SW480 (cell line): ENCODE data around the gene TAF10.

ENCODE experiments used
- DNase-seq: peaks from one replicate; pipeline ENCODE4 v3.0.0-alpha.2; 2016; ENCODE audit warnings: low spot score

TAF10 gene

GRCh38 chr11:6612213-6613041, at the start of gene TAF10:
Gene TAF10 (minus strand): TSS chr11:6612216. CDS start chr11:6612189, 27 bp downstream.
- DNase-seq: peak; percentile 97

- no peak for DNase-seq
Measured at GRCh38 chr11:6660712-6661111, 48.7 kb upstream of the TAF10 start.

GRCh38 chr11:6658647-6659046, 46.6 kb upstream of the TAF10 start:
- no peak for DNase-seq

DNA sequence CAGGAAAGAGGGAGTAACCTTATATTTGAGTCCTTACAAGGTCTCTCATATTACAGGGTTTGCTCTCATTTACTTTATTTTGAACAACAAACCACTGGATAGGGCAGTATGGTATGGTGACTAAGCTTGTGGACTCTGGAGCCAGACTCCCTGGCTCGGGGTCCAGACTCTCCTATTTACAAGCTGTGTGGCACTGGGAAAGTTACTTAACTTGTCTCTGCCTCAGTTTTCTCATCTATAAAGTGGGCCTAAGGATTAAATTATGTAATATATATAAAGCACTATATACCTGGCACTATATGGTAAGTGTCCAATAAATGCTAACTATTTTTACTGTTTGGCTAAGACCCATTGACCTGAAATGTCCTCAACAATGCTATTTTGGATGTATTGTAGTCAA, 45.3 kb upstream of the TAF10 start:
- no peak for DNase-seq

DNA sequence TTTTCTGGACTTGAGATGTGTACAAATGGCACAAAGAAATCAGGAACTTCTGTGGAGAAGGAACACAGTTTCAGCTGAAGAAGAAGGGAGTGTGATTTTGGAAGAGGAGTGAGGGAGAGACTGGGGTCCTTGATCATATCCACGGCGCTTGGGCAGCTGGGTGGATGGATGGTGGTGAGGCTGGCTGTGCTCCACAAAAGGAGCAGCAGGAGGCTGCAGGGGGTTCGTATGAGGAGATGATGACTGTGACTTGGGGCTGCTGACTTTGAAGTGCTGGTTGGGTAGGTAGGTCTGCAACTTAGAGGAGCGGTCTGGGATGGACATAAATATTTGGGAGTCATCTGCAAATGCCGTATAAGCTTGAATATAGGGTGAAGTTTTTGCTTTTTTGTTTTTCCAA, 44.9 kb upstream of the TAF10 start:
- DNase-seq: no peak

GRCh38 chr11:6656584-6656915, 44.5 kb upstream of the TAF10 start:
- no peak for DNase-seq

GRCh38 chr11:6655790-6656583, 44.0 kb upstream of the TAF10 start, which contains the start of gene DCHS1:
Gene DCHS1 (minus strand): TSS chr11:6655809. CDS start chr11:6641613, 14,196 bp downstream.
- no peak for DNase-seq

- DNase-seq: no peak
Measured at GRCh38 chr11:6655020-6655789, 43.2 kb upstream of the TAF10 start.

GRCh38 chr11:6654281-6655019, 42.4 kb upstream of the TAF10 start:
- no peak for DNase-seq

DNA sequence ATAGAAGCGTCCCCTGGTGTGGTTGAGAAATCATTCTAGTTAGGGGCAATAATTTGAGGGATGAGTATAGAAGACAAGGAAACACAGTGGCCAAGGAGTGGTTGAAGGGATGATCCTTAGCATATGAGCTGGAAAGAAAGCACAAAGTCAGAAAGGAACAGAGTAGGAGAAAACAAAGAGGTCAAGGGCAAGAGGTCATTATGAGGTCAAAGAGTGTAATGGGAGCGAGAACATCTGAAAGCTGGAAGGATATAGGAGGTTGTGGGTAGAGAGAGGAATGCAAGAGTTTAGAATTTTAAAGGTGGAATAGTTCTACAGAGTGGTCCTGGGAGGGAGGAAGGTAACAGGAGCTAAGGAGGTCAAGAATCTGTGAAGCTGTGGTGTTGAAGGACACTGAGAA, 41.6 kb upstream of the TAF10 start:
- DNase-seq: no peak

- no peak for DNase-seq
Measured at GRCh38 chr11:6653097-6653496, 41.1 kb upstream of the TAF10 start.

DNA sequence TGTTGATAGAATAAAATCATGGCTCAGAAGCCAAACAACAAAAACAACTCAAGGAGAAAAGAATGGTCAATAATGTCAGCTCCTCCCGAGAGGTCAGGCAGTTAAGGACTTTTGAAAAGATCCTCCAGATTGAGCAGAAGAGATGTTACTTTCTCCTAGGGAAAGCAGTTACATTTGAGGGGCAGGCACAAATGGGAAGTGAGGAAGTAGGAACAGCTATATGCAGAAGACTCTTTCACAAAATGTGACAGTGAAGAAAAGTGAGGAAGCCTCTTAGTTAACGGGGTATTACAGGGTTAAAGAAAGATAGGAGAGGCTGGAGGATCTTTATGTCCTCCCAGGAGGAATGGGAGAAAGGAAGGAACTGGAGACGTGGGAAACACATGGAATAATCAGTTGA, 40.2 kb upstream of the TAF10 start:
- DNase-seq: no peak

DNA sequence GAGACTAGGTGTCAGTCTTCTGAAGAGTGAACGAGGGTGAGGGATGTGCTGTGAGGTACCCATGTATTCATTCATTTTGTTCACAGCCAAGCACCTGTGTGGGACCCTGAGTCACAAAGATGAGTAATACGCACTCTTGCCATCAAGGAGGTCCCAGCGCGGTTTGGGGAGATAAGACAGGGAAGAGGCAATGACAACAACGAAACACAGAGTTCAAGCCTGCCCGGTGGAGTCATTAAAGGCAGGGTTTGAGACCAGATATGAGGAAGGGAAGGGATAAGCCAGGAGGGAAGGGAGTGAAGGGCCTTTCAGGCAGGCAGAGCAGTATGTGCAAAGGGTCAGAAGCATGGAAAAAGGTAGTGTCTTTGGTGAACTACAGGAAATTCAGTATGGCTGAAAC, 39.0 kb upstream of the TAF10 start:
- DNase-seq: no peak

GRCh38 chr11:6650104-6650503, 38.1 kb upstream of the TAF10 start:
- DNase-seq: no peak

- no peak for DNase-seq
Measured at GRCh38 chr11:6648501-6648900, 36.5 kb upstream of the TAF10 start.

GRCh38 chr11:6647836-6648235, 35.8 kb upstream of the TAF10 start:
- no peak for DNase-seq

GRCh38 chr11:6646918-6647679, 35.1 kb upstream of the TAF10 start:
- DNase-seq: no peak

GRCh38 chr11:6646576-6646917, 34.5 kb upstream of the TAF10 start:
- DNase-seq: no peak

DNA sequence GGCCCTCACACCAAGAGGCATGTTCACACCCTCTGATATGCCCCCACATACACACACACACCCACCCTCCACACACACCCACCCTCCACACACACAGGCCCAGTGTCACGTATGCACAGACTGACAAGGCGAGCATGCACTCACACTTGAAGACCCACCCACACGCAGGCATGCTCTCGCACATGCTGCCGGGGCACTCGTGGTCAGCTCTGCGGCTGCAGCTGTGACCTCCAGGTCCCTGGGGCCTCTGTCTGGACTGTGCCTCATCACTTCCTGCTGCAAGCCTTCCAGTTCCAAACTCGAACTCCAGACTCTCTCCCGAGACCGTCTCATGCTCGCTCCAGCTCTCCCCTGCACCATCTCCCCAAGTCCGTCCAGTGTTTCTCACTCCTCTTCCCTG, 34.1 kb upstream of the TAF10 start:
- DNase-seq: no peak

DNA sequence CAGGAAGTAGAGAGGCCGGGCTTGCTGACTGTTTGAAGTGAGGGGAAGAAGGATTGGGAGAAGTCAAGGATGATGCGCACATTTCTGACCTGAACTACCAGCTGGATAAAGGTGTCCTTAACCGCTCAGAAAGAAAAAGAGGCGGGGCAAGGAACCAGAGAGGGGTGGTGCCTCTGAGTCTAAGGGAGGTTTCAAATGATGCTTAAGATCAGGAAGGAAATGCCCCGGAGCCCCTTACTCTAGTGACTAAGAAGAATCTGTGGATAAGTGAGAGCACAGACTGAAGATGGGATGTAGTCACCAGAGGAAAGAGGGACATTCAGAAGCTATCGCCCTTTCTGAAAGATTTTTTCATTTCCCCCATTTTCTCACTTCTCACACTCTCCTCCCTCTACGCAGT, 30.9 kb upstream of the TAF10 start:
- no peak for DNase-seq

- DNase-seq: no peak
Measured at GRCh38 chr11:6640985-6641701, 29.1 kb upstream of the TAF10 start.
